ENCODE measurements around the gene HEBP2.
A peak's percentile ranks its signal among the peaks of the same experiment; 100 is the strongest.

The HEBP2 gene

GRCh38 chr6:138428944-138429598 is 25.0 kb downstream of the HEBP2 start:
- peak; percentile 49 for TF ChIP-seq CTCF (IDR thresholded peaks at IDR 0.05; ENCODE audit: borderline replicate concordance, control extremely low read depth, extremely low read depth, insufficient read depth, missing control alignments)
- in situ Hi-C loops (cut with MboI; ENCODE audit: low sequenced_read_pairs, unreplicated experiment), result no loop called here
- peak; percentile 63 for DNase-seq (ENCODE audit: low spot score)

- in situ Hi-C loops (cut with MboI; ENCODE audit: low sequenced_read_pairs, unreplicated experiment), result loop anchor here (5.0 kb wide), 1 partner anchor 78 kb away; no protein-coding TSS in a partner anchor
- no peak for TF ChIP-seq CTCF (IDR thresholded peaks at IDR 0.05; ENCODE audit: borderline replicate concordance, control extremely low read depth, extremely low read depth, insufficient read depth, missing control alignments)
Measured at GRCh38 chr6:138429761-138430160, 25.7 kb downstream of the HEBP2 start.

GRCh38 chr6:138430361-138431145 is 26.5 kb downstream of the HEBP2 start:
- no peak for TF ChIP-seq CTCF (IDR thresholded peaks at IDR 0.05; ENCODE audit: borderline replicate concordance, control extremely low read depth, extremely low read depth, insufficient read depth, missing control alignments)
- in situ Hi-C loops (cut with MboI; ENCODE audit: low sequenced_read_pairs, unreplicated experiment), result loop anchor here (5.0 kb wide), 1 partner anchor 77 kb away; no protein-coding TSS in a partner anchor
- DNase-seq (ENCODE audit: low spot score), result no peak

More at GRCh38 chr6:138429761-138430160, 25.7 kb downstream of the HEBP2 start:
- no peak for DNase-seq (ENCODE audit: low spot score)

- no peak for DNase-seq (ENCODE audit: low spot score)
- in situ Hi-C loops (cut with MboI; ENCODE audit: low sequenced_read_pairs, unreplicated experiment), result loop anchor here (5.0 kb wide), 1 partner anchor 76 kb away; no protein-coding TSS in a partner anchor
- no peak for TF ChIP-seq CTCF (IDR thresholded peaks at IDR 0.05; ENCODE audit: borderline replicate concordance, control extremely low read depth, extremely low read depth, insufficient read depth, missing control alignments)
Measured at GRCh38 chr6:138431256-138432062, 27.4 kb downstream of the HEBP2 start.

- in situ Hi-C loops (cut with MboI; ENCODE audit: low sequenced_read_pairs, unreplicated experiment), result loop anchor here (5.0 kb wide), 1 partner anchor 75 kb away; no protein-coding TSS in a partner anchor
- TF ChIP-seq CTCF (IDR thresholded peaks at IDR 0.05; ENCODE audit: borderline replicate concordance, control extremely low read depth, extremely low read depth, insufficient read depth, missing control alignments), result no peak
- DNase-seq (ENCODE audit: low spot score), result no peak
Measured at GRCh38 chr6:138432063-138432356, 28.0 kb downstream of the HEBP2 start.

GRCh38 chr6:138434096-138434495 is 30.1 kb downstream of the HEBP2 start:
- DNase-seq (ENCODE audit: low spot score), result no peak
- TF ChIP-seq CTCF (IDR thresholded peaks at IDR 0.05; ENCODE audit: borderline replicate concordance, control extremely low read depth, extremely low read depth, insufficient read depth, missing control alignments), result no peak
- in situ Hi-C loops (cut with MboI; ENCODE audit: low sequenced_read_pairs, unreplicated experiment), result loop anchor here (5.0 kb wide), 1 partner anchor 73 kb away; no protein-coding TSS in a partner anchor

Data from GM13976 (cell line).